Measurements from ENCODE around the gene LDB3.

DNA sequence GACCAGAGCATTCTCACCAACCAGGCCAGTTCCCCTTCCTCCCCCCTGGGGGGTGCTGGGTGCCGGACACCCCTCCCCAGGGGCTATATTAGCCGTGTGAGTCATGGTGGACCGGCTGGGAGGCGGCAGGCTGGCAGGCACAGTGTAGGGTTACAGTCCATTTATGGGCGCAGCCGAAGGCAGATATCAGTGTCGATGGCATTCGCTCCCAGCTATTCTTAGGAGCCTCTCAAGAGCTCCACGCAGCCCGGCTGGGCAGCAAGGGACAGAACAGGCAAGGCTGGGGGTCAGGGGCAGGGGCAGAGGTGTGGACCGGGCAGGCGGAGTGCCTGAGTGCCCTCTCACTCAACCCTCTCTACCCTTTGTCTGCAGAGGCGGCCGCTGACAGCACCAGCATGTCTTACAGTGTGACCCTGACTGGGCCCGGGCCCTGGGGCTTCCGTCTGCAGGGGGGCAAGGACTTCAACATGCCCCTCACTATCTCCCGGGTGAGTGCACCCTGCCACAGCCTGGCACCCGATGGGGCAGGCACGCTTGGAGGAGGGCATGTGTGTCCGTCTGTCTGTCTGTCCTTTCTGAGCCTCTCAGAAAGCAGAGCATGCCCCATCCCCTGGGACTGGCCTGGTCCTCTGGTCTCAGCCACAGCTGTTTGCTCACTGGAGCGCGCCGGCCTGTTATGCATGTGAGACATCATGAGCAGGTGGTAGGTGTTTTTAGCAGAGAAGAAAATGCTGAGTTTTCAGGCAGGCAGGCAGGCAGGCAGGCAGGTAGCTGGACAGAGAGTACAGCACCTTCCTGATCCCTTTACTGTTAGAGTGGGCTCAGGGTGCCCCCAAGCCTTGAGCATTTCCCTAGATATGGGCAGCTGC lies at the start of gene LDB3:
- no peak for TF ChIP-seq SUZ12 (IDR thresholded peaks at IDR 0.05)
- TF ChIP-seq TARDBP (IDR thresholded peaks at IDR 0.05): no peak
- no peak for TF ChIP-seq ELF4 (IDR thresholded peaks at IDR 0.05)
- TF ChIP-seq PKNOX1 (IDR thresholded peaks at IDR 0.05): no peak
- no peak for TF ChIP-seq BHLHE40 (IDR thresholded peaks at IDR 0.05; ENCODE audit: borderline replicate concordance)
- 0 out of 2 replicates have a peak, but pooled peaks have one; percentile 27 for TF ChIP-seq FOXM1 (IDR thresholded peaks at IDR 0.05; ENCODE audit: borderline replicate concordance)
- TF ChIP-seq ARNT (IDR thresholded peaks at IDR 0.05): no peak
- no peak for TF ChIP-seq SP1 (IDR thresholded peaks at IDR 0.05)
- TF ChIP-seq FOXK2 (IDR thresholded peaks at IDR 0.05): no peak
- no peak for TF ChIP-seq HDGF (IDR thresholded peaks at IDR 0.05; ENCODE audit: borderline replicate concordance)

Data from HEK293T (cell line).